ENCODE measurements around the gene APPL1. TPM values are rescaled to one million over a fixed set of nuclear protein-coding genes. Genes with fewer than 3 reads are reported as not detected.

The APPL1 gene
- 11.6 TPM for polyA plus RNA-seq (2012; ENCODE audit: insufficient read depth, insufficient read length, low read depth)

DNA sequence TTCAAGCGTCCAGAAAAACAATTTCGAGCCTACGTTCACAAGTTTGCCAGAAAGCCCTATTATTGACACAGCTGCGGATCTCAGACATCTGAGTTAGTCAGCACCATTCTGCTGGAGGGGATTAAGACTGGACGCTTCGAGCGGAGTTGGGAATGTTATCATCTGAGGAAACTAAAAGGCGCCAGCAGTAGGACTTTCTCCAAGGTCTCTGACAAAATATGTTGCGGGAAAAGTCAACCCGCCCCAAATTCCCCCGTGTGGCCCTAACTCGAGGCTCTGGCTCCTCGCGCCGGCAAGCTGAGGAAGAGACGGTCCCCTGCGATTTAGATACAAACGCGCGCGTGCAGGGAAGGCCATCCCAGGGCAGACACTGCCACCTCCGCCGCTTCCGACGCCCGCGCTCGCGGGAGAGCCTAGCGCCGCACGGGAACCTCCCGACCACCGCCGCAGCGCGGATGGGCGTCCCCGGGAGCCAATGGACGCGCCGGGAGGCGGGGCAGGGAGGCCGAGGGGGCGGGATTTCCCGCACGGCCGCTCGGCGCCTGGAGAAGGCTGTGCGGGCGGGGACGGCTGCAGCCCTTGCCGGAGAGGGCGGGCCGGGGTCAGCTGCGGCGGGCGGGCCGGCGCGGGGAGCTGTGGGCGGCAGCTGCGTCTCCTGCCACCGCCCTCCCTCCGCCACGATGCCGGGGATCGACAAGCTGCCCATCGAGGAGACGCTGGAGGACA lies at the start of gene APPL1:
TSS of gene APPL1 (plus strand) at position 526 of the 726 bp plus-strand sequence. CDS start at position 681, 155 bp downstream.
- no peak for TF ChIP-seq CTCF (IDR thresholded peaks at IDR 0.05; ENCODE audit: low read depth, low read length)
- peak; percentile 91 for DNase-seq
- H3K9me3 ChIP-seq: no peaks in the 10 kb centered on the region
- H3K36me3 ChIP-seq: no peaks in the 10 kb centered on the region
- H3K4me3 ChIP-seq (ENCODE audit: low read depth, low read length): peak within 1 kb of the TSS; percentile 84
- H3K27me3 ChIP-seq: no peaks in the 10 kb centered on the region
- H3K4me1 ChIP-seq: no peaks in the 10 kb centered on the region

GRCh38 chr3:57179580-57180410 lies 47.7 kb upstream of the APPL1 start:
- no peaks in the 10 kb centered on the region for H3K9me3 ChIP-seq
- no peaks in the 10 kb centered on the region for H3K27me3 ChIP-seq
- no peaks in the 10 kb centered on the region for H3K4me1 ChIP-seq
- TF ChIP-seq CTCF (IDR thresholded peaks at IDR 0.05; ENCODE audit: low read depth, low read length): peak; percentile 48
- no peak for DNase-seq
- H3K36me3 ChIP-seq: no peaks in the 10 kb centered on the region
- no peak overlapping the region for H3K4me3 ChIP-seq (ENCODE audit: low read depth, low read length)

DNA sequence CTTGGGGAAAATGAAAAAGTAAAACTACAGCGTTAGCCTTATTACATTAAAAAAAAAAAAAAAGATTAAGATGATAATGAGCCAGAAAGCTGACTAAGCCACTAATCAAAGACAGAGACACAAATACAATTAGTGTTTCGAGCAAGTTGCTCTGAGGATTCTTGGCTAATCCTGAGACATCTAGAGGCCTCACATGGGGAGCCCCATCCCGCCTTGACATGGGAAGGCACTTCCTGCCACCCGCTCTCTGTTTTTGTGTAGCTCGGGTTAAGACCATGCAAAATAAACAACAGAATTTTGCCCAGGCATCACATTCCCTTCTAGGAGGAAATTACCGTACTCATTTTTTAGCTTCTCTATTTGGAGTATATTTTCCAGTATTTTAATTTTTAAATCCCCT lies 43.0 kb upstream of the APPL1 start:
- Histone ChIP-seq H3K4me3 (ENCODE audit: low read depth, low read length) (no peak overlapping the region), H3K4me1 (no peaks in the 10 kb centered on the region), H3K36me3 (no peaks in the 10 kb centered on the region), H3K27me3 (no peaks in the 10 kb centered on the region), H3K9me3 (no peaks in the 10 kb centered on the region)
- DNase-seq: no peak
- no peak for TF ChIP-seq CTCF (IDR thresholded peaks at IDR 0.05; ENCODE audit: low read depth, low read length)

DNA sequence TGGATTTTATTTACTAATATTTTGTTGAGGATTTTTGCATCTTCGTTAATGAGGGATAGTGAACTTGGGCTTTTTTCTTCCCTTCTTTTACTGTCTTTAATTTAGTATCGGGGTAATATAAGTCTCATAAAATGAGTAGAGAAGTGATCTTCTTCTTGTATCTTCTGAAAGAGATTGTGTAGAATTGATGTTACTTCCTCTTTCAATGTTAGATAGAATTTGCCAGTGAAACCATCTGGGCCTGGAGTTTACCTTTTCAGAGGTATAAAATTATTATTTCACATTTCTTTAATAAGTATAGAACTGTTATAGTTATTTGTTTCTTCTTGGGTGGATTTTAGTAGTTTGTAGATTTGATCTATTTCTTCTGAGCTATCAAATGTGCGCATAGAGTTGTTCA lies 35.5 kb upstream of the APPL1 start:
- no peaks in the 10 kb centered on the region for H3K9me3 ChIP-seq
- no peaks in the 10 kb centered on the region for H3K27me3 ChIP-seq
- no peak for DNase-seq
- H3K4me1 ChIP-seq: no peaks in the 10 kb centered on the region
- no peak for TF ChIP-seq CTCF (IDR thresholded peaks at IDR 0.05; ENCODE audit: low read depth, low read length)
- no peak overlapping the region for H3K4me3 ChIP-seq (ENCODE audit: low read depth, low read length)
- H3K36me3 ChIP-seq: no peaks in the 10 kb centered on the region

DNA sequence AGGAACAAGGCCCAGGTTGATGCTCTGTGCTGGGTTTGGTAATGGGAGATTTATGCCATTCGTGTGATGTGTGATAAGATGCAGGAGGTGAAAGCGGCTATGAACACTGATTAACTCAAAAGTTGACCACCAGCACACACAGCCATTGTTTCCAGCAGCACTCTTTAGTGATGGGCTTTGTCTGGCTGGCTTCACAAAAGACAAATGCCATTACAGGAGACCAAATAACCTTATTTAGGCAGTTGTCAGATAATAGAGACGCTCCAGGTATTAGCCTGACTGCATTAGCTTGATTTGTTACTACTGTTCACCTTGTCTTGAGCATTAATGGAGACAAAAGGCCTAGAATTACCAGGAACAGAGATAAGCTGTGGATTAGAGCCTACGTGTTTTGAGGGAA lies 32.9 kb upstream of the APPL1 start:
- no peak for TF ChIP-seq CTCF (IDR thresholded peaks at IDR 0.05; ENCODE audit: low read depth, low read length)
- Histone ChIP-seq H3K4me3 (ENCODE audit: low read depth, low read length) (no peak overlapping the region), H3K27me3 (no peaks in the 10 kb centered on the region), H3K9me3 (no peaks in the 10 kb centered on the region), H3K36me3 (no peaks in the 10 kb centered on the region), H3K4me1 (no peaks in the 10 kb centered on the region)
- no peak for DNase-seq

GRCh38 chr3:57199895-57200297 lies 27.6 kb upstream of the APPL1 start, which contains the start of gene HESX1:
HESX1 (minus strand) TSS chr3:57199978; CDS start chr3:57199918, 60 bp downstream.
- Histone ChIP-seq H3K27me3 (no peaks in the 10 kb centered on the region), H3K36me3 (no peaks in the 10 kb centered on the region), H3K4me3 (ENCODE audit: low read depth, low read length) (no peak within 1 kb of the TSS), H3K9me3 (no peaks in the 10 kb centered on the region), H3K4me1 (no peaks in the 10 kb centered on the region)
- no peak for TF ChIP-seq CTCF (IDR thresholded peaks at IDR 0.05; ENCODE audit: low read depth, low read length)
- DNase-seq: no peak
